Measurements from ENCODE around the gene RASA4B.
"Not testable (repeated sequence)": the region's sequence is repeated elsewhere in the genome, so short reads cannot be mapped to it uniquely, and the experiment has no call there.

- not testable (repeated sequence) for TF ChIP-seq CTCF (IDR thresholded peaks at IDR 0.05; ENCODE audit: low read depth, low read length); POLR2A (IDR thresholded peaks at IDR 0.05; ENCODE audit: extremely low read depth, insufficient read length); MAX (IDR thresholded peaks at IDR 0.05; ENCODE audit: low read depth, low read length)
These were observed 27.0 kb downstream of the RASA4B start for GRCh38 chr7:102490529-102491075.

All from NB4 (cell line).